GM23248 (cell line): ENCODE measurements around the gene RPRD2. TPM values are rescaled to one million over a fixed set of nuclear protein-coding genes. Genes with fewer than 3 reads are reported as not detected.
A peak's percentile ranks its signal among the peaks of the same experiment; 100 is the strongest.

Experiments used
- DNase-seq: peaks from one replicate; pipeline ENCODE4 v3.0.0-alpha.2; 2015
- H2AFZ ChIP-seq: fragments of 200-600 bp; sonication (generic); 2 replicates; pipeline ENCODE4 v1.6.1; 2016; ENCODE audit warnings: antibody characterized with exemption
- H3F3A ChIP-seq: fragments of 200-600 bp; sonication (generic); 2 replicates; pipeline ENCODE4 v1.6.1; 2016; ENCODE audit warnings: mild to moderate bottlenecking, antibody characterized with exemption, mixed run types; ENCODE audit not compliant: insufficient read depth
- H3K27ac ChIP-seq: fragments of 200-600 bp; sonication (generic); 2 replicates; pipeline ENCODE4 v1.5.1; 2016; ENCODE audit warnings: mild to moderate bottlenecking
- H3K27me3 ChIP-seq: fragments of 200-600 bp; sonication (generic); replicated peaks from 2 replicates; pipeline ENCODE4 v1.6.1; 2016; ENCODE audit warnings: mild to moderate bottlenecking; ENCODE audit not compliant: insufficient read depth
- H3K36me3 ChIP-seq: fragments of 200-600 bp; sonication (generic); 2 replicates; pipeline ENCODE4 v1.6.1; 2016; ENCODE audit warnings: low read depth, mild to moderate bottlenecking
- H3K4me1 ChIP-seq: fragments of 200-600 bp; sonication (generic); 2 replicates; pipeline ENCODE4 v1.6.1; 2016; ENCODE audit warnings: mild to moderate bottlenecking; ENCODE audit not compliant: insufficient read depth
- H3K4me2 ChIP-seq: fragments of 200-600 bp; sonication (generic); one replicate; pipeline ENCODE4 v1.6.1; 2016; ENCODE audit warnings: mild to moderate bottlenecking; ENCODE audit not compliant: unreplicated experiment
- H3K4me3 ChIP-seq: fragments of 200-600 bp; sonication (generic); 2 replicates; pipeline ENCODE4 v1.5.1; 2016; ENCODE audit warnings: mild to moderate bottlenecking
- H3K79me2 ChIP-seq: fragments of 200-600 bp; sonication (generic); 2 replicates; pipeline ENCODE4 v1.6.1; 2016; ENCODE audit warnings: mild to moderate bottlenecking; ENCODE audit not compliant: insufficient read depth
- H3K9ac ChIP-seq: fragments of 200-600 bp; sonication (generic); 2 replicates; pipeline ENCODE4 v1.6.1; 2016; ENCODE audit warnings: mild to moderate bottlenecking
- H3K9me2 ChIP-seq: fragments of 200-600 bp; sonication (generic); 2 replicates; pipeline ENCODE4 v1.6.1; 2016; ENCODE audit warnings: mixed run types, mild to moderate bottlenecking, moderate library complexity; ENCODE audit not compliant: insufficient read depth
- H3K9me3 ChIP-seq: fragments of 200-600 bp; sonication (generic); one replicate; pipeline ENCODE4 v1.6.1; 2017; ENCODE audit warnings: low read depth
- H4K20me1 ChIP-seq: fragments of 200-600 bp; sonication (generic); 2 replicates; pipeline ENCODE4 v1.6.0; 2016; ENCODE audit not compliant: insufficient read depth
- EZH2 ChIP-seq: fragments of 200-600 bp; sonication (generic); IDR thresholded peaks from 2 replicates; pipeline ENCODE4 v1.6.1; 2018; ENCODE audit warnings: antibody characterized with exemption, mild to moderate bottlenecking; ENCODE audit not compliant: insufficient read depth, poor library complexity, severe bottlenecking
- EZH2phosphoT487 ChIP-seq: fragments of 200-600 bp; sonication (generic); IDR thresholded peaks from 2 replicates; pipeline ENCODE4 v1.6.1; 2018; ENCODE audit warnings: antibody characterized with exemption, moderate library complexity, mild to moderate bottlenecking, low read depth; ENCODE audit not compliant: insufficient read depth
- WGBS, 2 experiments: methylation state at CpG; one replicate each; pipeline ENCODE4 v1.1.6; 2015 to 2017; ENCODE audit warnings: low lambda C conversion rate in 2 of 2, low coverage in 1 of 2; ENCODE audit errors: missing lambda C conversion rate in 2 of 2; 5-methylcytosine and 5-hydroxymethylcytosine counted together
- in situ Hi-C: fragments of 300-500 bp; cut with MboI; formaldehyde crosslinking; loops from 2 replicates; pipeline ENCODE4 v1.15.0; 2020
- polyA plus RNA-seq: library from polyadenylated mRNA; unstranded; fragments of >200 nt; fragmentation: Nextera tagmentation; extraction: Ambion mirVana; gene quantifications from 2 replicates; pipeline ENCODE4 v1.2.1, GENCODE V29; 2016
- total RNA-seq: library from RNA; depleted of rRNA; stranded (reverse); fragments of >200 nt; shearing (Covaris generic); gene quantifications from 2 replicates; pipeline ENCODE4 v1.2.3, GENCODE V29; 2014

Gene RPRD2
- total and polyA plus RNA-seq, 2 experiments from 2014 or later: 7.8 to 16.5 TPM

GRCh38 chr1:150514260-150514659 is 150.3 kb downstream of the RPRD2 start:
- Histone ChIP-seq H2AFZ (no peak overlapping the region), H4K20me1 (no peaks in the 10 kb centered on the region), H3K9me3 (no peaks in the 10 kb centered on the region), H3K9ac (no peak overlapping the region), H3K4me2 (no peak overlapping the region), H3K27me3 (no peaks in the 10 kb centered on the region), H3F3A (no peaks in the 10 kb centered on the region; the same call in 1 of the 2 replicates), H3K27ac (no peak overlapping the region), H3K4me3 (no peak overlapping the region), H3K9me2 (no peaks in the 10 kb centered on the region), H3K36me3 (no peaks in the 10 kb centered on the region), H3K4me1 (peaks cover 19% of the 10 kb centered on the region), H3K79me2 (peaks cover 19% of the 10 kb centered on the region)
- no peak for TF ChIP-seq EZH2phosphoT487
- TF ChIP-seq EZH2: no peak
- WGBS, 2 experiments: 95 to 97% methylated on average over 9 of the region's 9 CpGs
- in situ Hi-C loops: no loop called here
- no peak for DNase-seq

- H3K79me2 ChIP-seq: peaks cover 13% of the 10 kb centered on the region; the same call in 1 of the 2 replicates
- in situ Hi-C loops: no loop called here
- H4K20me1 ChIP-seq: no peaks in the 10 kb centered on the region
- no peaks in the 10 kb centered on the region for H3K27me3 ChIP-seq
- no peaks in the 10 kb centered on the region; the same call in 1 of the 2 replicates for H3F3A ChIP-seq
- H3K9ac ChIP-seq: peak overlapping the region; percentile 70
- H2AFZ ChIP-seq: peak overlapping the region; percentile 75
- peak overlapping the region; percentile 75 for H3K4me2 ChIP-seq
- H3K9me3 ChIP-seq: no peaks in the 10 kb centered on the region
- TF ChIP-seq EZH2phosphoT487 (no peak), EZH2 (no peak)
- no peaks in the 10 kb centered on the region for H3K9me2 ChIP-seq
- WGBS, 2 experiments: 41 to 42% methylated on average over 20 to 21 of the region's 21 CpGs
- H3K4me1 ChIP-seq: peaks cover 16% of the 10 kb centered on the region; the same call in 1 of the 2 replicates
- peak overlapping the region; percentile 12 for H3K27ac ChIP-seq
- DNase-seq: no peak
- no peaks in the 10 kb centered on the region for H3K36me3 ChIP-seq
- peak overlapping the region; percentile 71 for H3K4me3 ChIP-seq
Observed at GRCh38 chr1:150514913-150515327, 151.0 kb downstream of the RPRD2 start.

- no peak for TF ChIP-seq EZH2
- TF ChIP-seq EZH2phosphoT487: no peak
- H3K4me1 ChIP-seq: peaks cover 16% of the 10 kb centered on the region; the same call in 1 of the 2 replicates
- no peaks in the 10 kb centered on the region for H3K27me3 ChIP-seq
- no peaks in the 10 kb centered on the region; the same call in 1 of the 2 replicates for H3F3A ChIP-seq
- WGBS, 2 experiments: 1 to 2% methylated on average over 50 to 54 of the region's 54 CpGs
- peak; percentile 99 for DNase-seq
- H3K79me2 ChIP-seq: peaks cover 8% of the 10 kb centered on the region; the same call in 1 of the 2 replicates
- no peaks in the 10 kb centered on the region for H4K20me1 ChIP-seq
- H3K4me3 ChIP-seq: peak within 1 kb of the TSS; percentile 71
- peak within 1 kb of the TSS; percentile 75 for H2AFZ ChIP-seq
- H3K27ac ChIP-seq: peak within 1 kb of the TSS; percentile 30
- peak within 1 kb of the TSS; percentile 70 for H3K9ac ChIP-seq
- no peaks in the 10 kb centered on the region for H3K9me3 ChIP-seq
- no peaks in the 10 kb centered on the region for H3K36me3 ChIP-seq
- H3K9me2 ChIP-seq: no peaks in the 10 kb centered on the region
- peak within 1 kb of the TSS; percentile 75 for H3K4me2 ChIP-seq
- in situ Hi-C loops: no loop called here
Observed at GRCh38 chr1:150515328-150516049, 151.5 kb downstream of the RPRD2 start, which contains the start of gene FALEC. Gene FALEC (plus strand): TSS chr1:150515752.

- peak overlapping the region; percentile 75 for H2AFZ ChIP-seq
- no peaks in the 10 kb centered on the region for H3K9me2 ChIP-seq
- no peaks in the 10 kb centered on the region for H3K36me3 ChIP-seq
- TF ChIP-seq EZH2phosphoT487 (no peak), EZH2 (no peak)
- H4K20me1 ChIP-seq: no peaks in the 10 kb centered on the region
- H3K79me2 ChIP-seq: peaks cover 3% of the 10 kb centered on the region; the same call in 1 of the 2 replicates
- H3K4me2 ChIP-seq: peak overlapping the region; percentile 75
- H3K9me3 ChIP-seq: no peaks in the 10 kb centered on the region
- H3K27ac ChIP-seq: peak overlapping the region; percentile 30
- H3K9ac ChIP-seq: peak overlapping the region; percentile 70
- H3K4me1 ChIP-seq: peaks cover 16% of the 10 kb centered on the region; the same call in 1 of the 2 replicates
- WGBS, 2 experiments: 2 to 4% methylated on average over 17 to 19 of the region's 19 CpGs
- DNase-seq: peak; percentile 56
- H3K27me3 ChIP-seq: no peaks in the 10 kb centered on the region
- H3F3A ChIP-seq: no peaks in the 10 kb centered on the region; the same call in 1 of the 2 replicates
- H3K4me3 ChIP-seq: peak overlapping the region; percentile 71
- in situ Hi-C loops: no loop called here
Observed at GRCh38 chr1:150516050-150516591, 152.2 kb downstream of the RPRD2 start.
